ENCODE measurements around the gene CAMK4. TPM values are rescaled to one million over a fixed set of nuclear protein-coding genes. Genes with fewer than 3 reads are reported as not detected.

Gene CAMK4
- total RNA-seq, 4 donors from 2014 or later = 0.42 to 5.3 (median 3.5) TPM

DNA sequence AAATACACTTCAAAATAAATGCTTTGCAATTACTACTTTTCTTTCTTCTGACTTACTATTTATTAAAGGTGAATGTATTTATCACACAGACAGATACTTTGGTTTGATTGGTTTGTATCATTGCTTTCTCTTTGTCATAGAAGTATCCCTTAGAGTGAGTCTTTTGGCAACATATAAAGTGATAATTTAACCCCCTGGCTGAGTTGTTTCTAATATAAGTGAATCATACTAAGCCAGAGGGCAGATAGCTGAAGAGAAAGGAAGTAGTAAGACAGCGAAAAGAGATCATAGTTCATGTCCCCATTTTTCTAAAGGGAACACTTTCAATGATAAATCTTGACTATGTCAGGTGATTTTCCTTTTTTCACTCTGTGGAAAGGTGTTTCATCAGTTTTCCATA, 38.6 kb downstream of the CAMK4 start:
- Histone ChIP-seq H3K4me1 (no peaks in the 10 kb centered on the region), H3K27ac (replicated peaks in 1 of 4) (no peak overlapping the region), H3K4me3 (no peak overlapping the region), H3K27me3 (no peaks in the 10 kb centered on the region), H3K9me3 (no peaks in the 10 kb centered on the region), H3K36me3 (no peaks in the 10 kb centered on the region)
- no peak for DNase-seq (ENCODE audit: extremely low spot score)
- TF ChIP-seq CTCF (IDR thresholded peaks at IDR 0.05) (no peak), POLR2AphosphoS5 (IDR thresholded peaks at IDR 0.05) (no peak), POLR2A (IDR thresholded peaks at IDR 0.05; ENCODE audit: low read depth) (no peak), EP300 (IDR thresholded peaks at IDR 0.05) (no peak)
- intact Hi-C loops (cut with DNase I) = no loop called here
- WGBS = 100% methylated on average over 1 of the region's 1 CpG

DNA sequence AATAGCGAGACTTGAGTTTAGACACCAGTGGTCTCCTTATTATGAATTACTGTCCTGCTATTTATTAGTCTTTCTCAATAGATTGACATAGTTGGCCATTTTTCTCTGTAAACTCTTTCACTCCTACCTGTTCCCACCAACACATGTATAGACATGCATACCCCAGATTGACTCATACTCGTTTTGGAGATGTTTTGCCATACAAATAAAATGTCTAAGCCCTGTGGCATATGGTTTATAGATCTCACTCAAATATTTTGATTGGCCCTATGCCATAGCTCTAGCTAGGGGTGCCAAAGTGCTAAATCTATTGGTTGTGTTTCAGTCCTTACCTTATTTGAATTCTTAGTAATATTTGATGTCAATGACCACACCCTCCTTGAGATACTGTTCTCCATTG, 42.3 kb downstream of the CAMK4 start:
- no peaks in the 10 kb centered on the region for H3K4me1 ChIP-seq
- H3K27me3 ChIP-seq = no peaks in the 10 kb centered on the region
- 78% methylated on average over 2 of the region's 2 CpGs for WGBS
- H3K27ac ChIP-seq (replicated peaks in 1 of 4) = no peak overlapping the region
- intact Hi-C loops (cut with DNase I) = no loop called here
- no peaks in the 10 kb centered on the region for H3K9me3 ChIP-seq
- TF ChIP-seq EP300 (IDR thresholded peaks at IDR 0.05) = no peak
- TF ChIP-seq CTCF (IDR thresholded peaks at IDR 0.05) = no peak
- TF ChIP-seq POLR2AphosphoS5 (IDR thresholded peaks at IDR 0.05) = no peak
- no peak for TF ChIP-seq POLR2A (IDR thresholded peaks at IDR 0.05; ENCODE audit: low read depth)
- H3K36me3 ChIP-seq = no peaks in the 10 kb centered on the region
- H3K4me3 ChIP-seq = no peak overlapping the region
- no peak for DNase-seq (ENCODE audit: extremely low spot score)

DNA sequence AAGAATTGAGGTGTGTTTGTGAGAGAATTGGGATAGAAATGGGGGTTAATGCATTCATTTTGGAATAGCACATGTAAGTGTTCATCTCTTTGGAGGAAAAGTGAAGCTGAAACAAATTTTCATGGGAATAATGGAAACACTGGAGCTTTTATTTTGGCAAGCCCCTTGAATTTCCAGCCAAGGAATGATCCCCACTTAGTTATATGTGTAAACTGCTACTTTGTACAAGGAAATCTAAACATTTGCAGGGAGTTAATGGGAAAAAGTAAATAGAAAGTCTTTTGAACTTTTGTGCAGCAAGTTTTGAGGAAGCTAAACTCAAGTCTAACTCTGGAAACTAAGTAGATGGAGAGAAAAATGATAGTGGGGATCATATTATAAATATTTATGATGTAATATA, 44.1 kb downstream of the CAMK4 start:
- TF ChIP-seq POLR2A (IDR thresholded peaks at IDR 0.05; ENCODE audit: low read depth) (no peak), CTCF (IDR thresholded peaks at IDR 0.05) (no peak), POLR2AphosphoS5 (IDR thresholded peaks at IDR 0.05) (no peak), EP300 (IDR thresholded peaks at IDR 0.05) (no peak)
- Histone ChIP-seq H3K27ac (replicated peaks in 1 of 4) (no peak overlapping the region), H3K27me3 (no peaks in the 10 kb centered on the region), H3K36me3 (no peaks in the 10 kb centered on the region), H3K4me1 (no peaks in the 10 kb centered on the region), H3K9me3 (no peaks in the 10 kb centered on the region), H3K4me3 (no peak overlapping the region)
- no peak for DNase-seq (ENCODE audit: extremely low spot score)
- intact Hi-C loops (cut with DNase I) = no loop called here

DNA sequence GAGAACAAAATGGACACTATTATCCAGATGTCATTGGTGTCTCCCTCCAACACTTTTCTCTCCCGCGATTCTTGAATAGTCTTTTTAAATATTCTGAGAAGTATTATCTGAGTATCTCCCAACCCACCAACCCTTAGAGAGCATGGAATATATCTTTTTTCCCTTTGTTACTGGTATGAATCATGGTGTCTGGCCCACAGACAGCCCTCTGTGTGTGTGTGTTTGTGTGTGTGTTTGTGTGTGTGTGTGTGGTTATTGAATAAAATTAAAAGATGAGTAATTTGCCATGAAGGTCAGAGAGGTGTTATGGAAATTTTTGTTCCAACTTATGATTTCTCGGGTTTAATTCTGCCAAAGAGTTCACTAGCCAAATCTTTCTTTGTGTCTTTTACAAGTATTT, 47.7 kb downstream of the CAMK4 start:
- Histone ChIP-seq H3K27ac (replicated peaks in 1 of 4) (no peak overlapping the region), H3K4me3 (no peak overlapping the region), H3K27me3 (no peaks in the 10 kb centered on the region), H3K4me1 (no peaks in the 10 kb centered on the region), H3K36me3 (no peaks in the 10 kb centered on the region), H3K9me3 (no peaks in the 10 kb centered on the region)
- WGBS = 88% methylated on average over 3 of the region's 3 CpGs
- intact Hi-C loops (cut with DNase I) = no loop called here
- no peak for DNase-seq (ENCODE audit: extremely low spot score)
- TF ChIP-seq EP300 (IDR thresholded peaks at IDR 0.05) (no peak), CTCF (IDR thresholded peaks at IDR 0.05) (no peak), POLR2A (IDR thresholded peaks at IDR 0.05; ENCODE audit: low read depth) (no peak)

DNA sequence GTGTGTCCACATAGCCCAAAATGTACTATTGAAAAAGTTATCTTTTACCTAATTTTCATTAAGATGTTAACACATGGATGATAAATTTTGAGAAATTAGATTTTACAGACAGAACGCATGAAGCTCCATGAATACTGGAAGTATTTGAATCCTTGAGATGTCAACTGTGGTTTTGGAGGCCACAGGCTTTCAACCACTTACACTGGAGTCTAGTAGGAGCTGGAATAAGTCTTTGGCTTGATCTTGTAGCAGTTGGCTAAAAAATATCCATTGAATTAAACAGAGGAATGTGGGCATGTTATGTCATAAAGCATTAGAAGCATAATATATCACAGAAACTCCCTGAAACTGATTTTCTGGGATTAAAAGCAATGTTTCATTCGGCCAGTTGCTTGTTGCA, 52.9 kb downstream of the CAMK4 start:
- Histone ChIP-seq H3K36me3 (no peaks in the 10 kb centered on the region), H3K4me3 (no peak overlapping the region), H3K27ac (replicated peaks in 1 of 4) (no peak overlapping the region), H3K27me3 (no peaks in the 10 kb centered on the region), H3K9me3 (no peaks in the 10 kb centered on the region), H3K4me1 (no peaks in the 10 kb centered on the region)
- 90% methylated on average over 2 of the region's 2 CpGs for WGBS
- no peak for DNase-seq (ENCODE audit: extremely low spot score)
- TF ChIP-seq POLR2A (IDR thresholded peaks at IDR 0.05; ENCODE audit: low read depth) = no peak
- TF ChIP-seq POLR2AphosphoS5 (IDR thresholded peaks at IDR 0.05) = no peak
- intact Hi-C loops (cut with DNase I) = no loop called here
